ENCODE measurements around the gene ENPP7.

DNA sequence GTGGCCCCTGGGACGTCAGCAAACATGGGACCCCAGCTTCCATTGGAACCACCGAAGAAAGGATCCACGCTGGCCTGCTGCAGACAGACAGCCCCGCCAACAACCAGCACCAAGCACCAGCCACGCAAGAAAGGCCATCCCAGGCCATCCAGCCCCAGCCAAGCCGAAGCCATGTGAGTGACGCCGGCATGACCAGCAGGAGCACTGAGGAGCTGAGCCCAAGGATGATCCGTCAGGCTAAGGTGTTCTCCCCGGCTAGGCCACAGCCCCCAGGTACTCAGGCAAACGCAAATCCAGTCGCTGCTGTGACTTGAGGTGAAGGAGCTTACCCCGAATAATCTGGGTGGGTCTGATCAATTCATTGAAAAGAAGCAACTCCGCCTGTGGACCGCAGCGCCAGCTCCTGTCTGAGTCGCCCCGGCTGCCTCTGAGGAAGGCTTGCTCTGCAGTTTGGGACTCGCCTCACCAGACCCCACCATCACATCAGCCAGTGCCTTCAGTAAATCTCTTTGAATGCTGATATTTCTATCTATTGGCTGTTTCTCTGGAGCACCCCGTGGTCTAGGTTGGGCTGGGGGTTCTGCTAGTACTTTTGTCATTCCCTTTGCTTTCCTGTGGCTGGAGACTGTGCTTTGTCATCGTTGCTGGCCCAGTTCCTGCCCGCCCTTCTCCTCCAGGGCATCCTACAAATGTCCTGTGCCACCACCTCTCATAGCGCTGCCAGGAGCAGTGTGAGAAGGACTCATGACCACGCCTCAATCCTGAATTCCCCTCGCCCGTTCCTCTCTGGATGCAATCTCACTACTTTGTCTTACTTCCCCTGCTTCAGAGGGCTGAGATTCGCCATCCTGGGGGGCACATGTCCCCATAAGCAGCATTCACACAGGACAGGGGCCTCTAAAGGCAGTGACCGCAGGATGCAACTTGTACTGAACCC, 39.1 kb downstream of the ENPP7 start:
- no peak for TF ChIP-seq LEF1 (IDR thresholded peaks at IDR 0.05; ENCODE audit: borderline replicate concordance)
- TF ChIP-seq SUZ12 (IDR thresholded peaks at IDR 0.05) = no peak
- no peak for TF ChIP-seq SP1 (IDR thresholded peaks at IDR 0.05)
- TF ChIP-seq ARNT (IDR thresholded peaks at IDR 0.05) = no peak
- no peak for TF ChIP-seq TARDBP (IDR thresholded peaks at IDR 0.05)
- no peak for TF ChIP-seq FOXM1 (IDR thresholded peaks at IDR 0.05; ENCODE audit: borderline replicate concordance)
- TF ChIP-seq HDGF (IDR thresholded peaks at IDR 0.05; ENCODE audit: borderline replicate concordance) = no peak
- no peak for TF ChIP-seq FOXK2 (IDR thresholded peaks at IDR 0.05)
- no peak for TF ChIP-seq ELF4 (IDR thresholded peaks at IDR 0.05)
- TF ChIP-seq BHLHE40 (IDR thresholded peaks at IDR 0.05; ENCODE audit: borderline replicate concordance) = no peak
